ENCODE data around the gene PLVAP.
"Not testable (repeated sequence)": the region's sequence is repeated elsewhere in the genome, so short reads cannot be mapped to it uniquely, and the experiment has no call there.

Gene PLVAP

DNA sequence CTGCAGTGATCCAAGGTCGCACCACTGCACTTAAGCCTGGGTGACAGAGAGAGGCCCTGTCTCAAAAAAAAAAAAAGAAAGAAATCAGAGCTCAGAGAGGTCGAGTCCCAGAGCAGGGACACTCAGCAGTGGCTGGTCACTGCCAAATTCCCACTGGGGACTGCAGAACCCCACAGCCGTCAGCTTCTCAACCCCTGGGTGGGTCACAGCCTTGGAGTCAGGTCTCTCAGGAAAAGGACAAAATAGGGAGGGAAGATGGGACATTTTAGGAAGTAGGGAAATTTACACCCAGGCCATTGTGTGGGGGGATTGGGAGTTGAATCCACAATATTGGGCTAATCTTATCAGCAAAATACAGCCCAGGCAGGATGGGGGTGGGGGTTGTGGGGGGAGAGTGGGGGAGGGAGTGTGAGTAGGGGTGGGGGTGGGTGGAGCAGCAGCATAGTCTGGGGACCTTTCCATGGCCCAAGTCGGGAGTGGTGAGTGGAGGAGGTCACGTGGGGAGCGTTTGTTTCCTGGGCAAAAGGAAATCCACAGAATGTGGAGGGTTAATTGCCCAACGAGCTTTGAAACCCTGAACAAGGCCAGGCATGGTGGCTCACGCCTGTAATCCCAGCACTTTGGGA lies 21.9 kb upstream of the PLVAP start:
- DNase-seq = no peak

DNA sequence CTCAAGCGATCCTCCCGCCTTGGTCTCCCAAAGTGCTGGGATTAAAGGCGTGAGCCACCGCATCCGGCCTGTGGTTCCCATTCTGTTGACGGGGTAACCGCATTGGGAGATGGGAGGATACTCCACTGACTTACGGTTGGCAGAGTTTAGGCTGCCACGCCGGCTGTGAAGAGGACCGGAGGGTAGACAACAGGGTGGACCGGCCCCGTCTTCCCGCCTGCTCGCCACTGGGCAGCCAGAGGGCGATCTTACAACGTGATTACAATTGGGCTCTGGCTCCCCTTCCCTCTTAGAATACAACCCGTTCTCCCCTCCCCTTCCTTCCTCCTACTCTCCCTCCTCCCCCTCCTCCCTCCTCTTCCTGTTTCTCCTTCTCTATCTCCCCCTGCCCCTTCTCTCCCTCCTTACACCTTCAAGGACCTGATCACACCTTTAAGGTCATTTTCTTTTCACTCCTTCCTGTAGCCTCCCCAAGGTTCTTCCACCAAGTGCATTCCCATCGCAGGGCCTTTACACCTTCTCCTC lies 17.8 kb upstream of the PLVAP start:
- no peak for DNase-seq

DNA sequence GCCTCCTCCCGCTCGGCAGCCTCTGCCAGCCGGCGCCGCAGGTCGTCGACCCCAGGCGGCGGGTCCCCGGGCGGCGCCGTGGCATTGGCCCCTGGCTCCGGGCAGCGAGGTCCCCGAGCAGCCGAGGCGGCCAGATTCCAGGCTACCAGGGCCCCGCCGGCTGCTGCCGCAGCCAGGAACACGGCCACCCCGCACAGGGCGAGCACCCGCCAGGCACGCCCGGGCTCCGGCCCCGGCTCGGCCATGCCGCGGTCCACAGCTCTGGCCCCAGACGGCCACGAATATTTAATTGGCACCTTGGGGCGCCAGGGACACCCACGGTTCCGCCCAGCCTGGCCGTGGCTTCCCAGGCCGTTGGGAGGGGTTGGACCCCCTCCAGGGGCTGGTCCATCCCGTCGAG lies 16.8 kb upstream of the PLVAP start, which contains the start of gene CCDC194:
TSS of gene CCDC194 (minus strand) at position 283 of the 400 bp plus-strand sequence. CDS start at position 245, 38 bp downstream.
- DNase-seq = no peak

DNA sequence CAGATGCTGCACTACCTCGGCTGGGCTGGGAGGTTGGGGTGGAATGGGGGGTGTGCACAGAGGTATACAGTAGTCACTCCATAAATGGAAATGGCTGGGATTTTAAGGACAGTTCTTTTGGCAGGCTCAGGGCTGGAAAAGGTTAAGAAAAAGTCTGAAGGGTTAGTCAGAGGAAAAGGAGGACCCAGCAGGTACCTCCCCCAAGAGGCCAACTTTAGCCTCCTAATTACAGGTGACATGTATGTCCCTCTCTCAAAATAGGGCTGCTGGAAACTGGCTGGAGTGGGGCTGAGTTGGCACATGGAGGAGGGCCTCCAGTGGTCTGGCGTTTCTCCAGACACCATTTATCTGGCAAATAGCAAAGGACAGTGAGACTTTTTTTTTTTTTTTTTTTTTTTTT lies 15.9 kb upstream of the PLVAP start:
- DNase-seq = no peak

DNA sequence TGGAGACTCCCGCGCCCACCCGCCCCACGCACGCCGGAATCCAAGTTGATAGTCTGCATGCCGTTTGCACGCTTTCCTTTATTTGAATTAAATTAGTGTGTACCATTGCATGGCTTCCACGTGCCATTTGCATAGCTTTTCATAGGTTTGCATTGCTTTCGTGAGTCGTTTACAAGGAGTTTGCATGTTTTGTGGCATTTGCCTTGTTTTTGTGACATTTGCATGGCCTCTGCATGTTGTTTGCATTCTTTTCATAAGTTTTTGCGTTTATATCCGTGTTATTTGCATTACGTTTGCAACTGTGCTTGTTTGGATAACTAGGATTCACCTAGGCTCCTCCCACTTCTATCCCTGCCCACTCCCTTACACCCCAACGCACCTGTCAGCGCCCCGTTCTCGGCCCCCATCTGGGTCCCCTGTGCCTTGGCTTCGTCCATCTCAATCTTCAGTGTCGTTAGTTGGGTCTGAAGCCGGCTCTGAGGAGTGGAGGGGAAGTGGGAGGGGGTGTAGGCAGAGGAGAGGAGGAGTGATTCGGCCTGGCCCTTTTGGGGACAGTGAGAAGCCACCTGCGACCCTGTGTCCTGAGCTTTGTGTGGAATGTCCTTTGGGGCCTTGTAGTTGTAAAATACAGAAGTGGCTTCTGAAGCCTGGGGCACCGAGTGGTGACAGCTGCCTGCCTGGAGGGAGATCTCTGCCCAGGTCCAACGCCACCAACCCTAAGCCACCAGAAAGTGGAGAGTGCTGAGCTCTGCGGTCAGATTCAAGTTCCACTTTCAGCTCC lies 14.4 kb upstream of the PLVAP start:
- no peak for DNase-seq

DNA sequence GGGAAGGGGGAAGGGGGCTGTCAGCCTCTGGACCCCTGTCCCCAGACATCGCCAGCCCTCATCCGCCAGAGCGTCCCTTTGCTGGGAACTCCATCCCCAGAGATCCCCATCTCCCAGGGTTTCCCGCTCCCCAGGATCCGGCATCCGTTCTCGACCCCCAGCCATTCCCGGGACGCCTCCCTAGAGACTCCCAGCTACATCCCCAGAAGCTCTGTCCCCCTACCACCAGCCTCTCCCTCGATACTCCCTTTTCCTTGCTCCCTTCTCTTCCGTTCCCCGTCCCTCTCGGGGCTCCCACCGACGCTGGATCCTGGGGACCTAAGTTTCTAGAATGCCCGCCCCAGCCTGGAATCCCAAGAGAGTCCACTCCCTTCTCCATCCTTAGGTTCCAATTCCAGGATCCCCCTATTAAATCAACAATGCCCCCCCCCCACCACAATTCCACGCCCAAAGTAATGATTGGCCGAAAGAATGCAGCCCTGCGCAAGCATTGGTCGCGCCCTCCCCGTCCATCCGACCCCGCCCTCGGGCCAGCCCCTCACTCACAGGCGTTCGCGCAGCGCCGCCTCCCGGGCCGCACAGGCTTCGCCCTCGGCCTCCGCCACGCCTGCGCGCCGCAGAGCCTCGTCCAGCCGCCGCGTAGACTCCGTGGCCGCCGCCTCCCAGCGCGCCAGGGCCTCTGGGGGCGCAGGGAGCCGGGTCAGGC lies 13.7 kb upstream of the PLVAP start:
- peak; percentile 81 to 88 for DNase-seq

DNA sequence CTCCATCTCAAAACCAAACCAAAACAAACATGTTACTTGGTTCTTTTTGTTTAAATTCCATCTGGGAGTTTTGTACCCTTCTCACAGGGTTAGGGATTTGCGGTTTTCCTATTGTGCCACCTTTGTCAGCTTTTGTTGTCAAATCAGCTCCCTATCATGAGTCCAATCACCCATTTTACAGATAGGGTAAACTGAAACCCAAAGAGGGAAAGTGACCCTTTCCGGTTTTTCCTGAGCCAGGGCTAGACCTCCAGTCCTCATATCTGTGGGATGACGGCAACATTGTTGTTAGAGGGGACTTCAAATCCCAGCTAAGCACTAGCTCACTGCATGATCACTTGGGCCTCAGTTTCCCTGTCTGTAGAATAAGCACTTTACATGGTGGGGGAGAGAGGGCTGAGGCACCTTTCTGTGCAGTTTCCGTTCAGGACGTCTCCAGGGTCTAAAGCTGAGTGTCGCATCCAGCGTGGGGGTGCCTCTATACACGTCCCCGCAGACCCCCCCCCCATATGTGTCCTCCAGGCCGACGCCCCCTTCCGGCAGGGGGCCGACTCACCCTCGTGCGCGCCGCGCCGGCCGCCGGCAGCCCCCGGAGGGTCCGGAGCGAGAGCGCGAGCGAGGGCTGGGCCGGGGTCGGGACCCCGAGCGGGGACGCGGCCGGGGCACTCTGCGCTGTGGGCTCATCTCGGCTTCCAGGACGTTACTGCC lies 13.0 kb upstream of the PLVAP start:
- DNase-seq = no peak

DNA sequence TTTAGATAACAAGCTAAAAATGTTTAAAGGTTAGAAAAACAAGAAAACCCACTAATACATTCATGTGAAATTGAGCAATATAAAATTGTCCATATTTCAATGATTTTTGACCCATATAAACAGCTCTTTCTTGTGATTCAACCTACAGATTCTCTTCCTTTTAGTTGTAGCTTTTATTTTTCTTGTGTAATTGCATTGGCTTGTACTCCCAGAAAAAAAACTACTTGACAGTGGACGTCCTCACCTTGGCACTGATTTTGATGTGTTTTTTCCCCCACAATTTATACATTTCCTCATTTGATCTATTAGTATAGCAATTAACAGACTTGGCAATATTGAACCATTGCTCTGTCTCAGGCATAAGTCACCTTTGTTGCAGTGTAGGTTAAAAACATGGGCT lies 12.1 kb upstream of the PLVAP start:
- no peak for DNase-seq

DNA sequence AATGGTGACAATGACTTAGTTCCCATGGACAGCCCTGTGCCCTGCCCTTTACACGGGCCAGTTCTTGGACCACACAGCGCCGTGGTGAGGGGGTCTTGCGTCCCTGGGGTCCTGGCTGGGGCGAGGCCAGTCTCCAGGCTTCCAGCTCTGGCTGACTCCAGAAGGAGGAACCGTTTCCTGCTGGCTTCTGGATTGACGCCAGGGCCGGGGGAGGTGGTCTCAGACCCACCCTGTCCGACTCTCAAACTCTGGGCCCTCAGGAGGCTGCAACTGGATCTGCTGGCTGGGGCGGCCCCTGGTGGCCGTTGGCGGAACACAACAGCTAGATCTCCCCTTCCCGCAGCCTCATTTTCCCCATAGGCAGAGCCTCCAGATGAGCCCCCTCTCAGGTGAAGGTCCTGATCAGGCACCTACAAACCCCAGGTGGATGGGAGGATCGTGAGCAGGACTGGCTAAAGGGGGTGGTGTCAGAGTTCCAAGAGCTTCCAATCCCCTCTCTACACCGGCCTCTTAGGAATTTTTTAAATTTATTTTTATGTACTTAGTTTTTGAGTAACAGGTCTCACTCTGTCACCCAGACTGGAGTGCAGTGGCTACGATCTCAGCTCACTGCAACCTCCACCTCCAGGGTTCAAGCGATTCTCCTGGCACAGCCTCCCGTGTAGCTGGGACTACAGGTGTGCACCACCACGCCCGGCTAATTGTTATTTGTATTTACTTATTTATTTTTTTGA lies 8.9 kb upstream of the PLVAP start:
- DNase-seq = peak; percentile 1 to 28

DNA sequence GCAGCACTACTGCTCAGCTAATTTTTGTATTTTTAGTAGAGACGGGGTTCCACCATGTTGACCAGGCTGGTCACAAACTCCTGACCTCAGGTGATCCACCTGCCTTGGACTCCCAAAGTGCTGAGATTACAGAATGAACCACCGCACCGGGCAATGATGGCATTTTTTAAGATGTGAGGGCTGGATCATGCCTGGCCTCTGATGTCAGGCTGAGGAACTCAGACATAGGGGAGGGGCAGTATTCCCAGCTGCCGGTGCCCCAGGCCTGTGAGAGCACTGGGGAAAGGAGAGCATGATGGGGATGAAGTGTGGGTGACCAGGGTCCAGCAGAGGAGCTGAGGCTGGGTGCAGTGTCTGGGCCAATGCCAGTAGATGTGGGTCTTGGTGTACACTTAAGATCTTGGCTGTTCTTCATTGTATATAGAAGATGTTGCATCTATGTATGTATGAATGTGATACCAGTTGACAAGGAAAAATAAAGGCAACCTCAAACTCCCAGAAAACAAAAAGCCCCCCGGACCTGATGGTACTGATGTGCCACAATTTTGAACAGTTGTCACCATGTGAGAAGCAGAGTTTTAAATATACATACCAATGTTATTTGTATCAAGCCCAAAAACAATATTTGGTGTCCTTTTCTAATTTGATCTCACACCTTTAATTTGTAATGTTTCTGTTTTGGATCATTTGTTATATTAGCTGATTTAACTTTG lies 3.4 kb upstream of the PLVAP start:
- no peak for DNase-seq

DNA sequence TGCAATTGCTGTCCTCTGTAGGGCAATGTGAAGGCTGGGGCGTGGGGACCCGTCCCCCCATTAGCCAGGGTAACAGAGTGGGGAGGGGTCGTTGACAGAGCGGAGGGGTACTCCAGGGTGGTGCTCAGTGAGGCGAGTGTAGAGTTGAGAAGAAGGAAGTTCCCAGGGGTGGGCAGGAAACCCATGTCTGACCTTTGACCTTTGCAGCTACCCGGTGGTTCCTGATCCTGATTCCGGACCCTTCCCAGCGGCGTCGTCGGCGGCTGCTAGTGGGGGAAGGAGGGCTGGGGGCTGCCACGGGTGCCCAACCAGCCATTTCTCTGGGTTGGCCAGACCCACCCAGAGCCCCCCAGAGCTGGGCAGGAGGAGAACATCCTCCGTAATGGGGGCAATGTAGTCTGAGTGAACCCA lies 2.1 kb upstream of the PLVAP start:
- DNase-seq = no peak

DNA sequence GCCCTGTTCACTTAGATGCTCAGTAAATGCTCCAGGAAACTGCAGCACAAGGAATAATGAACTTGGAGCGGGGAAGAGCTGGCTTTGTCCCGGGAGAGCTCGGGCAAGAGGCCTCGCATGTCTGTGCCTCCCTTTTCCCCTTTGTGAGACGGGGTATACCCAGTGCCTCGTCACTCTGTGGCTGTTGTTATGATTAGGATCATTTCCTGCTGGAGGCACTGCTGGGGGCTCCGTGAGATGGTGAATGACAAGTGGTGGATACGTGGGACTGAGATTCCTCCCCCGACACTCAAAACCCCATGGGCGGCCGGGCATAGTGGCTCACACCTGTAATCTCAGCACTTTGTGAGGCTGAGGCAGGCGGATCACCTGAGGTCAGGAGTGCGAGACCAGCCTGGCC lies 1.1 kb upstream of the PLVAP start:
- DNase-seq = no peak

DNA sequence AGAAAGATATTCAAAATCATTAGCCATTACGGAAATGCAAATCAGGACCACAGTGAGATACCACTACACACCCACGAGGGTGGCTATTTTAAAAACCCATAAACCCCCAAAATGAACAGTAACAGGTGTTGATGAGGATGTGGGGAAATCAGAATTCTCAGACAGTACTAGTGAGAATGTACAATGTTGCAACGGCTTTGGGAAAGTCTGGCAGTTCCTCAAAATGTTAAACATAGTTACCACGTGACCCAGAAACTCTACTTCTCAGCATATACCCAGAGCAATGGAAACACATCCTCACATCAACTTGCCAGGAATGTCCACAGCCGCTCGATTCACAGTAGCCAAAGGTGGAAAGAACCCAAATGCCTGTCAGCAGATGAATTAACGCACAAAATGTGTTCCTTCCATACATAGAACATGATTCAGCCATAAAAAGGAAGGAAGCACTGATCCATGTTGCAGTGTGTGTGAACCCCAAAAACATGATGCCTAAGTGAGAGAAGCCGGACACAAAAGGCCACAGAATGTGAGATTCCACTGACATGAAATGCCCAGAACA lies 7.0 kb downstream of the PLVAP start:
- DNase-seq = no peak

DNA sequence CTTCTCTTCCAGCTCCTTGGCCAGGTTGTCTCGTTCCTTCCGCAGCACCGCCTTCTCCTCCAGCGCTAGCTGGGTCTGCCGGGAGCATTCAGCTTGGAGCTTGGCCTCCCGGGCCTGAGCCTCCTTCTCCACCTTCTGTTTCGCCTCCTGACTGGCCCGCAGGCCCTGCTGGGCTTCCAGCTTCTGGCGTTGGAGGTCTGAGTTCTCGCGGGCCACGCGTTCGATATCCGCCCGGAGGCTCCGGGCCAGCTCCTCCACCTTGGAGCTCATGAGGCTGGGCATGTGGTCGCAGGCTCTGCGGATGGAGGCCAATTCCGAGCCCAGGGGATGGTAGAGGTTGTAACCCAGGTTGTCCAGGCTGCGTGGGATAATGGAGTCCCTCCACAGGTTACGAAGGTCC lies 11.8 kb downstream of the PLVAP start:
- DNase-seq = no peak

DNA sequence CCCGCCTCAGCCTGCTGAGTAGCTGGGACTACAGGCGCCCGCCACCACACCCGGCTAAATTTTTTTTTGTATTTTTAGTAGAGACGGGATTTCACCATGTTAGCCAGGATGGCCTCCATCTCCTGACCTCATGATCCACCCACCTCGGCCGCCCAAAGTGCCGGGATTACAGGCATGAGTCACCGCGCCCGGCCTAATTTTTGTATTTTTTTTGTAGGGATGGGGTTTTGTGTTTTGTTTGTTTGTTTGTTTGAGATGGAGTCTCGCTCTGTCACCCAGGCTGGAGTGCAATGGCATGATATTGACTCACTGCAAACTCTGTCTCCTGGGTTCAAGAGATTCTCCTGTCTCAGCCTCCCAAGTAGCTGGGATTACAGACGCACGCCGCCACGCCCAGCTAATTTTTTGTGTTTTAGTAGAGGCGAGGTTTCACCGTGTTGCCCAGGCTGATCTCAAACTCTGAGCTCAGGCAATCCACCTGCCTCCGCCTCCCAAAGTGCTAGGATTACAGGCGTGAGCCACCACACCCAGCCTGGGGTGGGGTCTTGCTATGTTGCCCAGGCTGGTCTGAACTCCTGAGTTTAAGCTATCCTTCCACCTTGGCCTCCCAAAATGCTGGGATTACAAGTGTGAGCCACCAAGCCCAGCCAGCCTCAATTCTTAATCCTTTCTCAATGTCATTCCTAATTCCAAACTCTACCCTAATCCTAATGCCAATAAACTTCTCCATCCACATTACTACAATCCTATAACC lies 13.1 kb downstream of the PLVAP start:
- DNase-seq = not testable (repeated sequence)

DNA sequence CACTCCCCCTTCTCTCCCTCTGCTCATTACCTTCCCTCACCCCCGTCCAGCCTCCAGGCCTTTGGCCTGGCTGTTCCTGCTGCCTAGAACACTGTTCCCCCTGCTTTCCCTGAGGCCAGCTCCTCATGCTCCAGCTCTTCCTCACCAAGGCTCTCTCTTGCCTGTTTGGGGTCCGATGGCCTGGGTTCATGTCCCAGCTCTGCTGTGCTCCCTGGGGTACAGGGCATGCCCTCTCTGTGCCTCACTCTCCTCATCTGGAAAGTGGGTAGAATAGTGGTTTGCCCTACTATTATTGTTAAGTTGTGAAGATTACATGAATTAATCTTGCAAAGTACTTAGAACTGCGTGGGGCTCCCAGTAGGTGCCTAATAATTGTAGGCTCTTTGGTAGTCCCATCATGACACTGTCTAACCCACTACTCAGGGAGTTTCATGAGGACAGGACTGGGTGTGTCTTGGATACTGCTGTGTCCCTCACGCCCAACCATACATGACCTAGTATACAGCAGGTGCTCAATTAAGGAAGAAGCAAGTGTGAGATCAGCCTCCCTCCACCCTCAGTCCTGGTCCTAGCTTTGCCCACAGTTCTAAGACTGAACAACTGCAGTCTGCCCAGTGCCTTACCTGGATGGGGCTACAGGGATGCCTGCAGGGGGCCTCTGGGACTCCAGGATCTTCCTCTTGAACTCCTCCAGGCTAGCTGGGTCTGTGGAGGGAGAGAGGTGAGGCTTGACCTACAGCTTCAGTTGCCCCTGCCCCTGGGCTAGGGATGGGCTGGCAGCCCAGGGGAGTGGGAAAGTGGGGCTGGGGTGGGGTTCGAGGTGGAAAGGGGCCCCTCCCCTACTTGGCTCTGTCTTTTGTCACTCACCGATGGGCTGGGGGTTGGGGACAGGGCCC lies 17.0 kb downstream of the PLVAP start:
- no peak for DNase-seq

DNA sequence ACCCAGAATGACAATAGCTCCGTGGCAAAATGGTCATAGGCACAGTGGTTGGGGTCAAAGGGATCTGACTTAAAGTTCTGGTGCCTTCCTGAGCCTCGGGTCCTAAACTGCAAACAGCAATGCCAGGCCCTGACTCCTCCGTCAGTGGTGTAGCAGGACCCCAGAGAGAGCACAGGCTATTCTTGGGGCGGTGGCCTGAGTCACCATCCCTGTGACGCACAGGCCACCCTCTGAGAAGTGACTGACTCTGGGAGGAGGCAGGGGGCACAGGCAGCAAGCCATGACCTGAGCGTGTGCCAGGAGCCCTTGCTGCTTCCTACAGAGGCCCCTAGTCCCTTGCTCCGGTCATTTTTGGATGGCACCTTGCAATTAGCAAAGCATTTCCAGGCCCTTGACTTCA lies 18.7 kb downstream of the PLVAP start:
- no peak for DNase-seq

DNA sequence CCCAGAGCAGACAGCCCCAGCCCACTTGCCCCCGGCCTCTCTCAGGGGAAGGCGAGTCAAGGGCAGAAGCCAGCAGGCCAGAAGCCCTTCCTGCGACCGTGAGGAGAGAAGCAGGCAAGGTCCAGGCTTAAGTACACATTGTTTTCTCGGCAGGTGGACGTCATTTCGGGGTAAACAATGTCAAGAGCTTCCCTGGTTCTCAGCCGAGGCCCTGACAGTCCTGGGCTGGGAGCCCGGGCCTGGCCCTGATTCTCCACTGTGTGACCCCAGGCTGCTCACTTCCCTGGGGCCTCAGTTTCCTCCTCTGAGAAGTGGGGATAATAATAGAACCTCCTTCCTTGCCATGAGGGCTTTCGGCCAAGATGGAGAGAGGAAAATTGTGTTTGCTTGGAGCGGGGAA lies 19.4 kb downstream of the PLVAP start:
- DNase-seq = no peak

DNA sequence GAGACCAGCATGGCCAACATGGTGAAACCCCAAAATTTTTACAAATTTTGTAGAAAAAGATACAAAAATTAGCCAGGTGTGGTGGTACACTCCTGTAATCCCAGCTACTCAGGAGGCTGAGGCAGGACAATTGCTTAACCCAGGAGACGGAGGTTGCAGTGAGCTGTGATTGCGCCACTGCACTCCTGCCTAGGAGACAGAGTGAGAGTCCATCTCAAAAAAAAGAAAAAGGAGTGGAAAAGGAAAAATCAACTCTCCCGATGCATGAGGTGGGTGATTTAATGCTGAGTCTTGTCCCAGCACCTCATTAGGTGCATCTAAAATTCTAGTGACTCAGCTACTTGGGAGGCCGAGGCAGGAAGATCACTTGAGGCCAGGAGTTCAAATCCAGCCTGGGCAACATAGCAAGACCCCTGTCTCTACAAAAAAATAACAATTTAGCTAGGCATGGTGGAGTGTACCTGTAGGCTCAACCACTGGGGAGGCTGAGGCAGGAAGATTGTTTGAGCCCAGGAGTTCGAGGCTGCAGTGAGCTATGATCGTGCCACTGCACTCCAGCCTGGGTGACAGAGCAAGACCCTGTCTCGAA lies 20.0 kb downstream of the PLVAP start:
- no peak for DNase-seq
